HEK293 (cell line): ENCODE results near the gene ADSS1.

ENCODE experiments used
- CTCF ChIA-PET: fragments of 350-600 bp; formaldehyde crosslinking; extraction: SDS; loops from one replicate; lab custom pipeline; 2021; ENCODE audit warnings: antibody characterized with exemption; lab: Yijun Ruan, JAX
- POLR2A ChIA-PET: fragments of 300-600 bp; formaldehyde crosslinking; extraction: SDS; loops from one replicate; lab custom pipeline; 2020; ENCODE audit warnings: antibody characterized with exemption, inconsistent platforms; lab: Yijun Ruan, JAX
- H3K27ac ChIP-seq: fragments of 200-500 bp; sonication (Bioruptor generic); 2 replicates; pipeline ENCODE4 v1.5.1; 2014; ENCODE audit warnings: low read depth, low read length, control low read depth, inconsistent platforms; ENCODE audit errors: extremely low read depth
- H3K36me3 ChIP-seq, 2 experiments: fragments of 200-500 bp in 1 of 2; sonication (Bioruptor generic) in 1 of 2; 1 replicate in 1 of 2; 2 replicates in 1 of 2; pipeline ENCODE4 v1.5.1; 2014 to 2017; ENCODE audit warnings: inconsistent platforms in 2 of 2, low read length in 2 of 2; ENCODE audit not compliant: control insufficient read depth in 2 of 2, insufficient read depth in 1 of 2
- H3K4me1 ChIP-seq: fragments of 200-500 bp; sonication (Bioruptor generic); 2 replicates; pipeline ENCODE4 v1.5.1; 2014; ENCODE audit warnings: mild to moderate bottlenecking, low read length, inconsistent platforms; ENCODE audit not compliant: control insufficient read depth, insufficient read depth
- H3K4me3 ChIP-seq: 2 replicates; pipeline ENCODE4 v1.5.1; 2011; ENCODE audit warnings: low read depth, mild to moderate bottlenecking, control low read depth, low read length, moderate library complexity
- H3K9me3 ChIP-seq: fragments of 200-500 bp; sonication (Bioruptor generic); 2 replicates; pipeline ENCODE4 v1.5.1; 2014; ENCODE audit warnings: low read depth, low read length, inconsistent platforms; ENCODE audit not compliant: control insufficient read depth, insufficient read depth
- IKZF3 ChIP-seq: fragments of 450-650 bp; IDR thresholded peaks from 2 replicates; pipeline ENCODE4 v1.5.0; 2018; ENCODE audit warnings: missing biosample characterization, mild to moderate bottlenecking, missing genetic modification characterization, moderate library complexity
- MZF1 ChIP-seq: fragments of 450-650 bp; formaldehyde crosslinking; IDR thresholded peaks from 2 replicates; pipeline ENCODE4 v1.5.1; 2017; ENCODE audit warnings: missing biosample characterization, missing genetic modification characterization, borderline replicate concordance
- PRDM10 ChIP-seq: fragments of 450-650 bp; formaldehyde crosslinking; IDR thresholded peaks from 2 replicates; pipeline ENCODE4 v1.5.1; 2016; ENCODE audit warnings: missing biosample characterization, missing genetic modification characterization
- YY1 ChIP-seq: fragments of 450-650 bp; formaldehyde crosslinking; IDR thresholded peaks from 2 replicates; pipeline ENCODE4 v1.5.1; 2018; ENCODE audit warnings: missing biosample characterization, missing genetic modification characterization
- ZEB2 ChIP-seq: fragments of 450-650 bp; formaldehyde crosslinking; IDR thresholded peaks from 2 replicates; pipeline ENCODE4 v1.5.1; 2016; ENCODE audit warnings: missing biosample characterization, missing genetic modification characterization
- ZNF146 ChIP-seq: fragments of 450-650 bp; formaldehyde crosslinking; IDR thresholded peaks from 2 replicates; pipeline ENCODE4 v1.5.1; 2016; ENCODE audit warnings: missing biosample characterization, missing genetic modification characterization
- ZNF26 ChIP-seq: fragments of 450-650 bp; formaldehyde crosslinking; IDR thresholded peaks from 2 replicates; pipeline ENCODE4 v1.5.1; 2016; ENCODE audit warnings: missing biosample characterization, missing genetic modification characterization
- ZNF549 ChIP-seq: fragments of 450-650 bp; IDR thresholded peaks from 2 replicates; pipeline ENCODE4 v1.5.1; 2018; ENCODE audit warnings: missing biosample characterization, missing genetic modification characterization, mild to moderate bottlenecking, inconsistent platforms, moderate library complexity
- ZNF621 ChIP-seq: fragments of 450-650 bp; formaldehyde crosslinking; IDR thresholded peaks from 2 replicates; pipeline ENCODE4 v1.5.1; 2017; ENCODE audit warnings: missing biosample characterization, missing genetic modification characterization
- ZNF670 ChIP-seq: fragments of 450-650 bp; formaldehyde crosslinking; IDR thresholded peaks from 2 replicates; pipeline ENCODE4 v1.5.1; 2016; ENCODE audit warnings: missing biosample characterization, missing genetic modification characterization, low read depth
- ZNF677 ChIP-seq: fragments of 450-650 bp; IDR thresholded peaks from 2 replicates; pipeline ENCODE4 v1.5.0; 2018; ENCODE audit warnings: missing biosample characterization, mild to moderate bottlenecking, missing genetic modification characterization, moderate library complexity
- ZNF707 ChIP-seq: fragments of 450-650 bp; formaldehyde crosslinking; IDR thresholded peaks from 2 replicates; pipeline ENCODE4 v1.5.1; 2016; ENCODE audit warnings: missing biosample characterization, missing genetic modification characterization
- ZNF843 ChIP-seq: fragments of 450-650 bp; formaldehyde crosslinking; IDR thresholded peaks from 2 replicates; pipeline ENCODE4 v1.5.1; 2016; ENCODE audit warnings: missing biosample characterization, missing genetic modification characterization
- ZXDB ChIP-seq: fragments of 450-650 bp; formaldehyde crosslinking; IDR thresholded peaks from 2 replicates; pipeline ENCODE4 v1.5.1; 2016; ENCODE audit warnings: missing biosample characterization, missing genetic modification characterization
- TF ChIP-seq, protein P1 (sequence below): fragments of 450-650 bp; formaldehyde crosslinking; IDR thresholded peaks from 2 replicates; pipeline ENCODE4 v1.5.1; 2016; ENCODE audit warnings: missing biosample characterization, missing genetic modification characterization

The ADSS1 gene

DNA sequence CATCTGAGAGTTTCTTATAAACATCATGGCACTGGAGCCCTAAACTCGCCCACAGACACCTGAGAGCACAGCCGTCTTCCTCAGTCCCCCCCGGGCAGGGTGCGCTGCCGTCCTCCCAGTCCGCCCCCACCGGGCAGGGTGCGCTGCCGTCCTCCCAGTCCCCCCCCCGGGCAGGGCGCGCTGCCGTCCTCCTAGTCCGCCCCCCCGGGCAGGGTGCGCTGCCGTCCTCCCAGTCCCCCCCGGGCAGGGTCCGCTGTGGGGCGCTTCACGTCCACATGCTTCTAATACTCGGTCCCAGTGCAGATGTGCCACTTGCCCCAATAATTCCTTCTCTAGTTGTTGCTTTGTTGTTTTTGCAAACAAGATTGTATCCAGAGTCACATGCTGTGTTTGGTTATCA lies 6.9 kb upstream of the ADSS1 start (continued):
- TF ChIP-seq YY1 (tag by site-specific recombination) (no peak), ZNF677 (tag by site-specific recombination) (no peak), ZNF549 (tag by site-specific recombination) (no peak), ZNF670 (tag by site-specific recombination) (no peak), PRDM10 (no peak)
- TF ChIP-seq, all 188 proteins: peak for 0

DNA sequence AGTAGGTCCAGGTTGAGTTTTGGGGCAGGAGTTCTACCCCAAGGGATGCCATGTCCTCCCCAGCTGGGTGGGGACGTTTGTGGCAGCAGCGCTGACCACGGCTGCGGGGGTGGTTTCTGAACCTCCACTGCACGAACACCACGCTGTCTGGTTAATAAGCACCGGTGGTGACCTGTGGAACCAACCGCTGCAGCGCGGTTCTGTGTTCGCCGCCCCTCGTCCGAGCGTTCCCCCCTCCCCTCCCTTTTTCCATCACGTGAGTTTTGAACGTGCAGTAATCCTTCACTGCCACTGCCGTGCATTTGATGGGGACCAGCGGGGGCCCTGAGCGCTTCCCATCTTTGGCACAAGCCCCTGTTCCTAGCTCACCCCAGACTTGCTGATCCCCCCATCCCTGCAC lies 6.4 kb upstream of the ADSS1 start:
- Histone ChIP-seq H3K4me3 (no peak overlapping the region), H3K9me3 (no peaks in the 10 kb centered on the region), H3K4me1 (no peaks in the 10 kb centered on the region), H3K36me3 (peaks cover 0 to 39% of the 10 kb centered on the region in 2 experiments; a peak in 1 of 3 replicates), H3K27ac (no peak overlapping the region)
- TF ChIP-seq ZNF146 (tag by site-specific recombination) (no peak), ZNF843 (tag by site-specific recombination) (no peak), MZF1 (tag by site-specific recombination) (no peak), PRDM10 (no peak), ZEB2 (no peak), IKZF3 (tag by site-specific recombination) (no peak), ZNF707 (tag by site-specific recombination) (no peak), ZNF621 (tag by site-specific recombination) (no peak), ZNF26 (tag by site-specific recombination) (no peak), ZXDB (tag by site-specific recombination) (no peak)
- TF ChIP-seq, protein P1, sequence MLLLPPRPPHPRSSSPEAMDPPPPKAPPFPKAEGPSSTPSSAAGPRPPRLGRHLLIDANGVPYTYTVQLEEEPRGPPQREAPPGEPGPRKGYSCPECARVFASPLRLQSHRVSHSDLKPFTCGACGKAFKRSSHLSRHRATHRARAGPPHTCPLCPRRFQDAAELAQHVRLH: no peak
- ChIA-PET POLR2A (interaction anchor here (0.6 kb wide), 1 partner anchor 35 kb away, joined by 3 read pairs; no protein-coding TSS in a partner anchor), CTCF (interaction anchor here (0.6 kb wide), 1 partner anchor 37 kb away, joined by 7 read pairs; no protein-coding TSS in a partner anchor)
